ENCODE measurements around the gene TAS1R1. TPM values are rescaled to one million over a fixed set of nuclear protein-coding genes. Genes with fewer than 3 reads are reported as not detected.
A peak's percentile ranks its signal among the peaks of the same experiment; 100 is the strongest.

TAS1R1 gene
- polyA plus RNA-seq, 1 donor (not counting 4 experiments of a cell fraction or from before 2014, with no cell fraction given) = not detected

DNA sequence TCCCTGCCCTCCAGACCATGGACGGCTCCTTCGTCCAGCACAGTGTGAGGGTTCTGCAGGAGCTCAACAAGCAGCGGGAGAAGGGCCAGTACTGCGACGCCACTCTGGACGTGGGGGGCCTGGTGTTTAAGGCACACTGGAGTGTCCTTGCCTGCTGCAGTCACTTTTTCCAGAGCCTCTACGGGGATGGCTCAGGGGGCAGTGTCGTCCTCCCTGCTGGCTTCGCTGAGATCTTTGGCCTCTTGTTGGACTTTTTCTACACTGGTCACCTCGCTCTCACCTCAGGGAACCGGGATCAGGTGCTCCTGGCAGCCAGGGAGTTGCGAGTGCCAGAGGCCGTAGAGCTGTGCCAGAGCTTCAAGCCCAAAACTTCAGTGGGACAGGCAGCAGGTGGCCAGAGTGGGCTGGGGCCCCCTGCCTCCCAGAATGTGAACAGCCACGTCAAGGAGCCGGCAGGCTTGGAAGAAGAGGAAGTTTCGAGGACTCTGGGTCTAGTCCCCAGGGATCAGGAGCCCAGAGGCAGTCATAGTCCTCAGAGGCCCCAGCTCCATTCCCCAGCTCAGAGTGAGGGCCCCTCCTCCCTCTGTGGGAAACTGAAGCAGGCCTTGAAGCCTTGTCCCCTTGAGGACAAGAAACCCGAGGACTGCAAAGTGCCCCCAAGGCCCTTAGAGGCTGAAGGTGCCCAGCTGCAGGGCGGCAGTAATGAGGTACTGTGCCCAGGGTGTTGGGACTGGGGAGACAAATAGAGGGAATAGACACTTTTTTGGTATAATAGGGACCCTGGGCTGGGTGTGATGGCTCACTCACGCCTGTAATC, 25.7 kb downstream of the TAS1R1 start:
- FAIRE-seq (no peak), DNase-seq (ENCODE audit: low read depth, low spot score) (no peak)
- no peak for TF ChIP-seq EZH2 (IDR thresholded peaks at IDR 0.05; ENCODE audit: low read length)
- TF ChIP-seq, protein P1, sequence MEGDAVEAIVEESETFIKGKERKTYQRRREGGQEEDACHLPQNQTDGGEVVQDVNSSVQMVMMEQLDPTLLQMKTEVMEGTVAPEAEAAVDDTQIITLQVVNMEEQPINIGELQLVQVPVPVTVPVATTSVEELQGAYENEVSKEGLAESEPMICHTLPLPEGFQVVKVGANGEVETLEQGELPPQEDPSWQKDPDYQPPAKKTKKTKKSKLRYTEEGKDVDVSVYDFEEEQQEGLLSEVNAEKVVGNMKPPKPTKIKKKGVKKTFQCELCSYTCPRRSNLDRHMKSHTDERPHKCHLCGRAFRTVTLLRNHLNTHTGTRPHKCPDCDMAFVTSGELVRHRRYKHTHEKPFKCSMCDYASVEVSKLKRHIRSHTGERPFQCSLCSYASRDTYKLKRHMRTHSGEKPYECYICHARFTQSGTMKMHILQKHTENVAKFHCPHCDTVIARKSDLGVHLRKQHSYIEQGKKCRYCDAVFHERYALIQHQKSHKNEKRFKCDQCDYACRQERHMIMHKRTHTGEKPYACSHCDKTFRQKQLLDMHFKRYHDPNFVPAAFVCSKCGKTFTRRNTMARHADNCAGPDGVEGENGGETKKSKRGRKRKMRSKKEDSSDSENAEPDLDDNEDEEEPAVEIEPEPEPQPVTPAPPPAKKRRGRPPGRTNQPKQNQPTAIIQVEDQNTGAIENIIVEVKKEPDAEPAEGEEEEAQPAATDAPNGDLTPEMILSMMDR (optimal IDR thresholded peaks at IDR 0.05 in 1 of 3, IDR thresholded peaks at IDR 0.05 in 1 of 3, conservative IDR thresholded peaks at IDR 0.05 in 1 of 3; ENCODE audit: extremely low read depth in 1 of 3, insufficient read depth in 2 of 3, low read length in 3 of 3) = no peak
- dilution Hi-C loops (cut with MboI; ENCODE audit: extremely low pct_ligation_motif_present, low sequenced_read_pairs) = no loop called here
- Histone ChIP-seq H3K27ac (ENCODE audit: control insufficient read depth, insufficient read depth, low read length) (peak overlapping the region; percentile 69), H3K4me3 (ENCODE audit: control insufficient read depth in 2 of 3, extremely low read depth in 1 of 3, insufficient read depth in 2 of 3, low read depth in 1 of 3, low read length in 3 of 3) (peak overlapping the region; percentile 78 to 91 (median 90)), H3K9me1 (ENCODE audit: control insufficient read depth, extremely low read depth, insufficient read depth, low read length) (peaks cover 2% of the 10 kb centered on the region), H3K79me2 (ENCODE audit: control insufficient read depth, insufficient read depth, low read length) (peaks cover 18% of the 10 kb centered on the region), H4K20me1 (ENCODE audit: control insufficient read depth, extremely low read depth, insufficient read depth, low read length) (peaks cover 4% of the 10 kb centered on the region), H3K9me3 (ENCODE audit: control insufficient read depth, low read depth, low read length) (no peaks in the 10 kb centered on the region), H3K27me3 (ENCODE audit: control insufficient read depth, extremely low read depth, insufficient read depth, low read length) (no peaks in the 10 kb centered on the region), H3K4me1 (ENCODE audit: control insufficient read depth, extremely low read depth, insufficient read depth, low read length) (peaks cover 26% of the 10 kb centered on the region), H3K36me3 (ENCODE audit: control insufficient read depth in 2 of 2, extremely low read depth in 1 of 2, insufficient read depth in 2 of 2, low read length in 2 of 2) (peaks cover 0 to 9% of the 10 kb centered on the region in 2 experiments), H3K4me2 (ENCODE audit: control insufficient read depth, extremely low read depth, insufficient read depth, low read depth, low read length) (peak overlapping the region; percentile 82), H2AFZ (ENCODE audit: control insufficient read depth, low read length) (no peak overlapping the region), H3K9ac (ENCODE audit: control insufficient read depth, extremely low read depth, insufficient read depth, low read length) (peak overlapping the region; percentile 83)

DNA sequence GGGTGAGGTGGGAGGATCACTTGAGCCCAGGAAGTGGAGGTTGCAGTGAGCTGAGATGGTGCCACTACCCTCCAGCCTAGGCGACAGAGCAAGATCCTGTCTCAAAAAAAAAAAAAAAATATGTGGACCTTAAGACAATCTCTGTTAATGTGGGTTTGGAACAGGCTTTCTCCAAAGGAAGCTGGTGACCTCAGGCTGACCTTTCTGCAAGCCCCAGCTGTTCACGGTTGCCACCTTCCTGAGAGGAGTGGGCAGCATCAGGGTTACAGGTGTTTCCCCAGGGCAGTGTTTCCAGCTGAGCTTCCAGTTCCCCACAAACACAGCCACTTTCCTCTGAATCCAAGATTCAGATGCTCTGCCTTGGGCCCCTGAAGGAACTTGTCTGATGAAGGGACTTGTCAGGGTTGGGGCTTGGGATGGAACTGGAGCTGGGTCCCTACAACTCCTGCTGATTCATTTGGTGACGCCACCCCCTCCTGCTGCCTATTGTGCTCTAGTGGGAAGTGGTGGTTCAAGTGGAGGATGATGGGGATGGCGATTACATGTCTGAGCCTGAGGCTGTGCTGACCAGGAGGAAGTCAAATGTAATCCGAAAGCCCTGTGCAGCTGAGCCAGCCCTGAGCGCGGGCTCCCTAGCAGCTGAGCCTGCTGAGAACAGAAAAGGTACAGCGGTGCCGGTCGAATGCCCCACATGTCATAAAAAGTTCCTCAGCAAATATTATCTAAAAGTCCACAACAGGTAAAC, 26.6 kb downstream of the TAS1R1 start:
- Histone ChIP-seq H3K27ac (ENCODE audit: control insufficient read depth, insufficient read depth, low read length) (no peak overlapping the region), H3K9me1 (ENCODE audit: control insufficient read depth, extremely low read depth, insufficient read depth, low read length) (peaks cover 2% of the 10 kb centered on the region), H2AFZ (ENCODE audit: control insufficient read depth, low read length) (no peak overlapping the region), H3K9ac (ENCODE audit: control insufficient read depth, extremely low read depth, insufficient read depth, low read length) (no peak overlapping the region), H3K4me2 (ENCODE audit: control insufficient read depth, extremely low read depth, insufficient read depth, low read depth, low read length) (peak overlapping the region; percentile 47), H3K36me3 (ENCODE audit: control insufficient read depth in 2 of 2, extremely low read depth in 1 of 2, insufficient read depth in 2 of 2, low read length in 2 of 2) (peaks cover 0 to 10% of the 10 kb centered on the region in 2 experiments), H3K4me1 (ENCODE audit: control insufficient read depth, extremely low read depth, insufficient read depth, low read length) (peaks cover 26% of the 10 kb centered on the region), H3K79me2 (ENCODE audit: control insufficient read depth, insufficient read depth, low read length) (peaks cover 18% of the 10 kb centered on the region), H3K27me3 (ENCODE audit: control insufficient read depth, extremely low read depth, insufficient read depth, low read length) (no peaks in the 10 kb centered on the region), H3K4me3 (ENCODE audit: control insufficient read depth in 2 of 3, extremely low read depth in 1 of 3, insufficient read depth in 2 of 3, low read depth in 1 of 3, low read length in 3 of 3) (peak overlapping the region in 1 of 3 experiments; percentile 78), H3K9me3 (ENCODE audit: control insufficient read depth, low read depth, low read length) (no peaks in the 10 kb centered on the region), H4K20me1 (ENCODE audit: control insufficient read depth, extremely low read depth, insufficient read depth, low read length) (peaks cover 7% of the 10 kb centered on the region)
- no peak for FAIRE-seq
- dilution Hi-C loops (cut with MboI; ENCODE audit: extremely low pct_ligation_motif_present, low sequenced_read_pairs) = no loop called here
- TF ChIP-seq, protein P1 (optimal IDR thresholded peaks at IDR 0.05 in 1 of 3, IDR thresholded peaks at IDR 0.05 in 1 of 3, conservative IDR thresholded peaks at IDR 0.05 in 1 of 3; ENCODE audit: extremely low read depth in 1 of 3, insufficient read depth in 2 of 3, low read length in 3 of 3) = no peak
- TF ChIP-seq EZH2 (IDR thresholded peaks at IDR 0.05; ENCODE audit: low read length) = no peak
- no peak for DNase-seq (ENCODE audit: low read depth, low spot score)
